Transverse colon (tissue), 4 donors: Measurements from ENCODE around the gene MAP2K6. TPM values are rescaled to one million over a fixed set of nuclear protein-coding genes. Genes with fewer than 3 reads are reported as not detected.
A peak's percentile ranks its signal among the peaks of the same experiment; 100 is the strongest.

Source experiments
- DNase-seq: peaks from one replicate; pipeline ENCODE4 v3.0.0-alpha.2; 2019
- H3K27ac ChIP-seq, 4 donors: fragments of 200-600 bp; sonication (generic); 2 replicates each; pipeline ENCODE4 v1.5.1; 2016 to 2018; ENCODE audit warnings: inconsistent platforms in 4 of 4
- H3K27me3 ChIP-seq: fragments of 200-600 bp; sonication (generic); 2 replicates; pipeline ENCODE4 v1.5.1; 2017; ENCODE audit warnings: inconsistent platforms
- H3K36me3 ChIP-seq, 4 donors: fragments of 200-600 bp; sonication (generic); 2 replicates each; pipeline ENCODE4 v1.5.1; 2017 to 2019; ENCODE audit warnings: inconsistent platforms in 4 of 4
- H3K4me1 ChIP-seq, 4 donors: fragments of 200-600 bp; sonication (generic); 2 replicates each; pipeline ENCODE4 v1.5.1; 2017 to 2020; ENCODE audit warnings: inconsistent platforms in 4 of 4
- H3K4me3 ChIP-seq, 4 donors: fragments of 200-600 bp; sonication (generic); 1 replicate in 1 of 4; 2 replicates in 3 of 4; pipeline versions ENCODE4 v1.5.1 to v1.6.1; 2017 to 2019; ENCODE audit warnings: inconsistent platforms in 4 of 4
- H3K9me3 ChIP-seq, 2 donors: fragments of 200-600 bp; sonication (generic); 2 replicates each; pipeline ENCODE4 v1.5.1; 2017 to 2019; ENCODE audit warnings: inconsistent platforms in 2 of 2
- EP300 ChIP-seq: sonication (generic); formaldehyde crosslinking; IDR thresholded peaks from one replicate; pipeline ENCODE4 v1.6.1; 2017; ENCODE audit warnings: antibody characterized with exemption, low read depth
- POLR2A ChIP-seq: fragments of 450-650 bp; IDR thresholded peaks from one replicate; pipeline ENCODE4 v1.6.1; 2016; ENCODE audit warnings: antibody characterized with exemption, mild to moderate bottlenecking, moderate library complexity
- POLR2AphosphoS5 ChIP-seq, 3 donors: sonication (generic); formaldehyde crosslinking; IDR thresholded peaks; one replicate each; pipeline ENCODE4 v1.6.1; 2016; ENCODE audit warnings: antibody characterized with exemption in 3 of 3
- WGBS, 2 donors: methylation state at CpG; one replicate each; pipeline ENCODE4 v1.1.5; 2018; ENCODE audit warnings: low coverage in 1 of 2; 5-methylcytosine and 5-hydroxymethylcytosine counted together
- in situ Hi-C, 4 donors: fragments of 200-750 bp; cut with MboI; loops; one replicate each; pipeline versions ENCODE4 v1.15.0 to v1.15.1; 2017; ENCODE audit warnings: low sequenced_read_pairs in 3 of 4, low pct_ligation_motif_present in 1 of 4, low pct_unique_long_range_greater_than_20kb in 1 of 4
- intact Hi-C: fragments of 100-400 bp; cut with DNase I; formaldehyde crosslinking; loops from one replicate; pipeline ENCODE4 v1.15.1; 2023; ENCODE audit warnings: low total_unique reads
- total RNA-seq, 4 donors: library from RNA; depleted of rRNA; stranded (reverse); fragments of >200 nt; gene quantifications; one replicate each; pipeline ENCODE4 v1.1.0, GENCODE V29; 2016
- TF ChIP-seq, protein P1 (sequence below), 5 experiments: fragments of 200-600 bp in 3 of 5; fragments of 450-650 bp in 2 of 5; sonication (generic) in 3 of 5; IDR thresholded peaks; 1 replicate in 2 of 5; 2 replicates in 3 of 5; pipeline ENCODE4 v1.5.1; 2016 to 2017; ENCODE audit warnings: antibody characterized with exemption in 5 of 5, inconsistent platforms in 3 of 5, mild to moderate bottlenecking in 2 of 5, moderate library complexity in 1 of 5

MAP2K6 gene
- total RNA-seq, 4 donors from 2014 or later, result 16.1 to 50.7 (median 45.8) TPM

DNA sequence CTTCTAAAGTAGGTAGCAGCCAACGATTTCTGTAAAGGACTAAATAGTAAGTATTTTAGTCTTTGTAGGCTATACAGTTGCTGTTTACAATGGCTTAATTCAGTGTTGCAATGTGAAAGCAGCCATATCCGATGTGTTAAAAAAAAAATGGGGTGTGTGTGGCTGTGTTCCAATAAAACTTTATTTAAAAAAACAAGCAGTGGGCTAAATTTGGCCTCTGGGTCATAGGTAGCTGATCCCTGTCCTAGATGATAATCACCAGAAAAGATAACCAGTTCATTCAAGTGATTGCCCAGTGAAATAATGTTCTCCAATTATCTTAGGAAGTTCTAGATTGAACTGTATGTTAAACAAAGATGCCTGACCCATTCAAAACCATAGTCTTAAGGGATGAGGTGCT is 124.3 kb downstream of the MAP2K6 start:
- intact Hi-C loops, result no loop called here
- Histone ChIP-seq H3K9me3 (no peaks in the 10 kb centered on the region), H3K27me3 (no peaks in the 10 kb centered on the region), H3K36me3 (peaks cover 0 to 17% (median 5%) of the 10 kb centered on the region in 4 donors), H3K27ac (peak overlapping the region in 3 of 4 donors; percentile 40 to 59 (median 57)), H3K4me1 (peaks cover 0 to 19% (median 4%) of the 10 kb centered on the region in 4 donors), H3K4me3 (no peak overlapping the region)
- no peak for DNase-seq
- in situ Hi-C loops, result no loop called here
- TF ChIP-seq POLR2A (no peak), POLR2AphosphoS5 (IDR thresholded peaks at IDR 0.05) (no peak), EP300 (no peak)
- TF ChIP-seq, protein P1, sequence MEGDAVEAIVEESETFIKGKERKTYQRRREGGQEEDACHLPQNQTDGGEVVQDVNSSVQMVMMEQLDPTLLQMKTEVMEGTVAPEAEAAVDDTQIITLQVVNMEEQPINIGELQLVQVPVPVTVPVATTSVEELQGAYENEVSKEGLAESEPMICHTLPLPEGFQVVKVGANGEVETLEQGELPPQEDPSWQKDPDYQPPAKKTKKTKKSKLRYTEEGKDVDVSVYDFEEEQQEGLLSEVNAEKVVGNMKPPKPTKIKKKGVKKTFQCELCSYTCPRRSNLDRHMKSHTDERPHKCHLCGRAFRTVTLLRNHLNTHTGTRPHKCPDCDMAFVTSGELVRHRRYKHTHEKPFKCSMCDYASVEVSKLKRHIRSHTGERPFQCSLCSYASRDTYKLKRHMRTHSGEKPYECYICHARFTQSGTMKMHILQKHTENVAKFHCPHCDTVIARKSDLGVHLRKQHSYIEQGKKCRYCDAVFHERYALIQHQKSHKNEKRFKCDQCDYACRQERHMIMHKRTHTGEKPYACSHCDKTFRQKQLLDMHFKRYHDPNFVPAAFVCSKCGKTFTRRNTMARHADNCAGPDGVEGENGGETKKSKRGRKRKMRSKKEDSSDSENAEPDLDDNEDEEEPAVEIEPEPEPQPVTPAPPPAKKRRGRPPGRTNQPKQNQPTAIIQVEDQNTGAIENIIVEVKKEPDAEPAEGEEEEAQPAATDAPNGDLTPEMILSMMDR (IDR thresholded peaks at IDR 0.05), result no peak
- 67 to 84% methylated on average over 2 of the region's 2 CpGs for WGBS, 2 donors

DNA sequence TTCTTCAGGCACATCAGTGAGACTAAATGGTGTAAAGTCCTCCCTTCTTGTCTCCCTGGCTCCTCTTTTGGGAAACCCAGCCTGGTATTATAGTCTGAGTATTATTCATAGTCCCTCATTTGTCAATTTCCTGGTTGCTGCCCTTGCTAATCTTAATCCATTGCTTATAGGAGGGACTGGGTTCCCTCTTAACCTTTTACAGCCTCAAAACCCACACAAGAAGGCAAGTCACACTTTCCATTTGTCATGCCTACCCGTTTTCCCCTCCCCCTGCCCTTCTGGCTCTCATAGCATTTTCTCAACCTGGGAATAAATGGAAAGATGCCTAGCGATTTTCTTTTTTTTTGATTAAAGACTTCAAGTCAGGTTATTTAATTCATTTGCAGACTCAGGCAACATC is 124.8 kb downstream of the MAP2K6 start:
- peak overlapping the region; percentile 40 to 59 (median 55) for H3K27ac ChIP-seq

DNA sequence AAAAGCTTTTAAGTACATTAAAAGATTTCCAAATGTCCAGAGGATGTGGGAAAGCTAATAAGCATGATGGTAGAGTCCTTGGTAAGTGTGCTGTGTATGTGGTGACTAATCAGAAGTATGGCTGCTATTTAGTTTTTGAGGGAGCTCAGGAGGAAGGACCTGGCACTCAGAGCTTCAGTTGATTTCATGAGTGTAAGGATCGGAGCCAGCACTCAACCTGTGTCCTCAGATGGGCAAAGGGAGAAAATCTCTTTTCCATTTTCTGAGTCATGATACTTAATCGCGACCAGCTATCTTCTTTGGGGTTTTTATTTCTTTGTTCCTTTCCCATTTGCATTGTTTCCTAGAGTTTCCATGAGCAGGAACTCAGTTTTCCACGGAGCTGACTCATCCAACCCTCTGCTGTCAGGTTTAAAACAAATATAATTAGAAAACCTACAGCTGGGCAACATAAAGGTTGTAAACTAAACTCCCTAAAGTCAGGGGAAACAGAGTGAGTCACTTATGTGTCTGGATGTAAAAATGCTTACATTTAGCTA is 125.4 kb downstream of the MAP2K6 start:
- no peak overlapping the region for H3K4me3 ChIP-seq
- H3K9me3 ChIP-seq, result no peaks in the 10 kb centered on the region
- no peaks in the 10 kb centered on the region for H3K27me3 ChIP-seq
- H3K27ac ChIP-seq, result peak overlapping the region; percentile 40 to 59 (median 55)
- TF ChIP-seq EP300 (no peak), POLR2A (no peak), POLR2AphosphoS5 (IDR thresholded peaks at IDR 0.05) (no peak)
- TF ChIP-seq, protein P1 (IDR thresholded peaks at IDR 0.05), result no peak
- in situ Hi-C loops (no loop called here), intact Hi-C loops (no loop called here)
- WGBS, 2 donors, result 10 to 43% methylated on average over 4 of the region's 4 CpGs
- peaks cover 0 to 17% (median 5%) of the 10 kb centered on the region in 4 donors for H3K36me3 ChIP-seq
- peaks cover 0 to 19% (median 2%) of the 10 kb centered on the region in 4 donors for H3K4me1 ChIP-seq
- DNase-seq, result no peak

More for the DNA sequence above, 124.8 kb downstream of the MAP2K6 start:
- Histone ChIP-seq H3K9me3 (no peaks in the 10 kb centered on the region), H3K36me3 (peaks cover 0 to 17% (median 5%) of the 10 kb centered on the region in 4 donors), H3K27me3 (no peaks in the 10 kb centered on the region), H3K4me3 (no peak overlapping the region), H3K4me1 (peaks cover 0 to 19% (median 4%) of the 10 kb centered on the region in 4 donors)
- in situ Hi-C loops (no loop called here), intact Hi-C loops (no loop called here)
- 54 to 63% methylated on average over 2 of the region's 2 CpGs for WGBS, 2 donors
- TF ChIP-seq POLR2AphosphoS5 (IDR thresholded peaks at IDR 0.05), result no peak
- TF ChIP-seq POLR2A, result no peak
- TF ChIP-seq EP300, result no peak
- TF ChIP-seq, protein P1 (IDR thresholded peaks at IDR 0.05), result no peak
- DNase-seq, result no peak

DNA sequence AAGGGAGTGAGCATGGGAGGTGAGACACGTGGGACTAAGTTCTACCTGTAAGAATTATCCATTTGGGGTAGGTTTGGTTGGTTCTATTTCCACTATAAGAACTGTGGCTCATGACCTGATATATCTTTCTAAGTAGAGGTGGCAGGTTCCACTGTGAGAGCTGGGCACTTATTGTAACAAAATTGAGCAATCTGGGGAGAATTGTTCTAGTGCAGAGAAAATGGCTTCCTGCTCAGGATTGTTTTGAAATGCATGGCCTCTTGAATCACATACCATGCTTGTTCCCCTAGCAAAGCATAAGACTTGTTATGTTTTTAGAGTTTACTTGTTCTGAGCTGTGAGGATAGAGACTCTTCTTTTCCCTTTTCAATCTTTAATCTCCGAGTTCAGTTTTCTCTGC is 125.9 kb downstream of the MAP2K6 start:
- Histone ChIP-seq H3K4me3 (no peak overlapping the region), H3K27me3 (no peaks in the 10 kb centered on the region), H3K9me3 (no peaks in the 10 kb centered on the region), H3K4me1 (peaks cover 0 to 19% (median 2%) of the 10 kb centered on the region in 4 donors), H3K36me3 (peaks cover 0 to 17% (median 5%) of the 10 kb centered on the region in 4 donors), H3K27ac (peak overlapping the region in 3 of 4 donors; percentile 30 to 57 (median 40))
- no peak for DNase-seq
- intact Hi-C loops, result no loop called here
- TF ChIP-seq POLR2A, result no peak
- in situ Hi-C loops, result no loop called here
- WGBS, 2 donors, result 46 to 67% methylated on average over 2 of the region's 2 CpGs

DNA sequence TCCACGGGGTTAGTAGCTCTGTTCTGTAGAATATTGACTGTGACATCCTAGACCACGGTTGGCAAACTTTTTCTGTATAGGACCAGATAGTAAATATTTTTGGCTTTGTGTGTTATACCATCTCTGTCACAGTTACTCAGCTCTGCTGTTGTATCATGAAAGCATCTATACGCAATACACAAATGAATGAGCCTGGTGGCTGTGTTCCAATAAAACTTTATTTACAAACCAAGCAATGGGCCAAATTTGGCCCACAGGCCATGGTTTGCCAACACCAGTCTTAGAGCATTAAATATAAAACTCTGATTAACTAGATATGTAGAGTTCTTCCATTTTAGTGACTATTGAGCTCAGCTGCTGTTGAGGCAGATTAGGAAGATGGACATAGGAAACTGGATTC is 132.7 kb downstream of the MAP2K6 start:
- no peaks in the 10 kb centered on the region for H3K9me3 ChIP-seq
- no peak for DNase-seq
- TF ChIP-seq POLR2A, result no peak
- TF ChIP-seq POLR2AphosphoS5 (IDR thresholded peaks at IDR 0.05), result no peak
- TF ChIP-seq, protein P1 (IDR thresholded peaks at IDR 0.05), result no peak
- no peak for TF ChIP-seq EP300
- WGBS, 2 donors, result 96 to 98% methylated on average over 3 of the region's 3 CpGs
- no peak overlapping the region for H3K4me3 ChIP-seq
- in situ Hi-C loops (no loop called here), intact Hi-C loops (no loop called here)
- no peaks in the 10 kb centered on the region for H3K27me3 ChIP-seq
- H3K27ac ChIP-seq, result no peak overlapping the region
- H3K4me1 ChIP-seq, result no peaks in the 10 kb centered on the region
- H3K36me3 ChIP-seq, result peaks cover 0 to 5% (median 3%) of the 10 kb centered on the region in 4 donors
